Tibial nerve (tissue), 4 donors: ENCODE results near the gene ATP12A. TPM values are rescaled to one million over a fixed set of nuclear protein-coding genes. Genes with fewer than 3 reads are reported as not detected.

ENCODE experiments used
- DNase-seq, 2 donors: peaks; one replicate each; pipeline ENCODE4 v3.0.0-alpha.2; 2019; ENCODE audit warnings: low spot score in 2 of 2
- H3K27ac ChIP-seq, 4 donors: fragments of 200-600 bp; sonication (generic) in 3 of 4; one replicate each; pipeline ENCODE4 v1.5.1; 2017 to 2019; ENCODE audit warnings: mild to moderate bottlenecking in 1 of 4
- H3K27me3 ChIP-seq, 2 donors: fragments of 200-600 bp; sonication (generic) in 1 of 2; one replicate each; pipeline versions ENCODE4 v1.5.1 to v1.6.0; 2017 to 2019
- H3K36me3 ChIP-seq, 3 donors: fragments of 200-600 bp; sonication (generic); one replicate each; pipeline ENCODE4 v1.5.1; 2018 to 2019
- H3K4me1 ChIP-seq, 4 donors: fragments of 200-600 bp; sonication (generic) in 3 of 4; one replicate each; pipeline ENCODE4 v1.5.1; 2017 to 2019
- H3K4me3 ChIP-seq, 4 donors: fragments of 200-600 bp; sonication (generic) in 3 of 4; one replicate each; pipeline ENCODE4 v1.5.1; 2017 to 2019; ENCODE audit warnings: mild to moderate bottlenecking in 1 of 4, moderate library complexity in 1 of 4
- H3K9me3 ChIP-seq, 4 donors: fragments of 200-600 bp; sonication (generic) in 3 of 4; one replicate each; pipeline ENCODE4 v1.5.1; 2017 to 2019
- EP300 ChIP-seq, 2 donors: sonication (generic); formaldehyde crosslinking; IDR thresholded peaks; one replicate each; pipeline ENCODE4 v1.6.1; 2017; ENCODE audit warnings: antibody characterized with exemption in 2 of 2, mild to moderate bottlenecking in 1 of 2
- POLR2A ChIP-seq, 2 donors: fragments of 450-650 bp; IDR thresholded peaks; one replicate each; pipeline ENCODE4 v1.6.1; 2017; ENCODE audit warnings: antibody characterized with exemption in 2 of 2, mild to moderate bottlenecking in 2 of 2, moderate library complexity in 2 of 2
- WGBS, 2 donors: methylation state at CpG; one replicate each; pipeline ENCODE4 v1.1.5; 2018; 5-methylcytosine and 5-hydroxymethylcytosine counted together
- total RNA-seq, 4 donors: library from RNA; depleted of rRNA; stranded (reverse); fragments of >200 nt; gene quantifications; one replicate each; pipeline ENCODE4 v1.1.0, GENCODE V29; 2016
- TF ChIP-seq, protein P1 (sequence below), 5 experiments: fragments of 200-600 bp in 3 of 5; fragments of 450-650 bp in 2 of 5; sonication (generic) in 3 of 5; IDR thresholded peaks; one replicate each; pipeline ENCODE4 v1.5.1; 2016 to 2019; ENCODE audit warnings: antibody characterized with exemption in 5 of 5, mild to moderate bottlenecking in 3 of 5, moderate library complexity in 2 of 5

The ATP12A gene
- total RNA-seq, 4 donors from 2014 or later, result not detected

DNA sequence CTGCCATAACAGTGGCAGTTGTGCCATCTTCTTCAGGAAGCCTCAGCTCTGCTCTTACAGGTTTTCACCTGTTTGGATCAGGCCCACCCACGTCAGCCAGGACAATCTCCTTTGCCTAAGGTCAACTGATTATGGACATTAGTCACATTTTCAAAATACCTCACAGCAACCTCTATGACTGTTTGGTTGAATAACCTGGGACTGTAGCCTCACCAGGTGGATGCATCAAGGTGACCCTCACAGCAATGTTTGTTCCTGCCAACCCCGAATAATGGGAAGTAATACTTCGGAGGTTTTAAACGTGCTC is 17.2 kb upstream of the ATP12A start:
- no peaks in the 10 kb centered on the region for H3K4me1 ChIP-seq
- H3K4me3 ChIP-seq, result no peak overlapping the region
- no peak for TF ChIP-seq POLR2A (IDR thresholded peaks at IDR 0.05)
- TF ChIP-seq EP300 (IDR thresholded peaks at IDR 0.05), result no peak
- TF ChIP-seq, protein P1, sequence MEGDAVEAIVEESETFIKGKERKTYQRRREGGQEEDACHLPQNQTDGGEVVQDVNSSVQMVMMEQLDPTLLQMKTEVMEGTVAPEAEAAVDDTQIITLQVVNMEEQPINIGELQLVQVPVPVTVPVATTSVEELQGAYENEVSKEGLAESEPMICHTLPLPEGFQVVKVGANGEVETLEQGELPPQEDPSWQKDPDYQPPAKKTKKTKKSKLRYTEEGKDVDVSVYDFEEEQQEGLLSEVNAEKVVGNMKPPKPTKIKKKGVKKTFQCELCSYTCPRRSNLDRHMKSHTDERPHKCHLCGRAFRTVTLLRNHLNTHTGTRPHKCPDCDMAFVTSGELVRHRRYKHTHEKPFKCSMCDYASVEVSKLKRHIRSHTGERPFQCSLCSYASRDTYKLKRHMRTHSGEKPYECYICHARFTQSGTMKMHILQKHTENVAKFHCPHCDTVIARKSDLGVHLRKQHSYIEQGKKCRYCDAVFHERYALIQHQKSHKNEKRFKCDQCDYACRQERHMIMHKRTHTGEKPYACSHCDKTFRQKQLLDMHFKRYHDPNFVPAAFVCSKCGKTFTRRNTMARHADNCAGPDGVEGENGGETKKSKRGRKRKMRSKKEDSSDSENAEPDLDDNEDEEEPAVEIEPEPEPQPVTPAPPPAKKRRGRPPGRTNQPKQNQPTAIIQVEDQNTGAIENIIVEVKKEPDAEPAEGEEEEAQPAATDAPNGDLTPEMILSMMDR (IDR thresholded peaks at IDR 0.05), result no peak
- H3K36me3 ChIP-seq, result no peaks in the 10 kb centered on the region
- 91% methylated on average over 4 of the region's 4 CpGs for WGBS, 2 donors
- no peak for DNase-seq
- H3K27ac ChIP-seq, result no peak overlapping the region
- H3K27me3 ChIP-seq, result no peaks in the 10 kb centered on the region
- no peaks in the 10 kb centered on the region for H3K9me3 ChIP-seq

- WGBS, 2 donors, result 82 to 84% methylated on average over 1 of the region's 1 CpG
- H3K36me3 ChIP-seq, result no peaks in the 10 kb centered on the region
- TF ChIP-seq POLR2A (IDR thresholded peaks at IDR 0.05) (no peak), EP300 (IDR thresholded peaks at IDR 0.05) (no peak)
- TF ChIP-seq, protein P1 (IDR thresholded peaks at IDR 0.05), result no peak
- H3K4me3 ChIP-seq, result no peak overlapping the region
- no peaks in the 10 kb centered on the region for H3K27me3 ChIP-seq
- DNase-seq, result no peak
- H3K4me1 ChIP-seq, result no peaks in the 10 kb centered on the region
- no peaks in the 10 kb centered on the region for H3K9me3 ChIP-seq
- no peak overlapping the region for H3K27ac ChIP-seq
Measured at GRCh38 chr13:24663586-24663985, 16.6 kb upstream of the ATP12A start.

DNA sequence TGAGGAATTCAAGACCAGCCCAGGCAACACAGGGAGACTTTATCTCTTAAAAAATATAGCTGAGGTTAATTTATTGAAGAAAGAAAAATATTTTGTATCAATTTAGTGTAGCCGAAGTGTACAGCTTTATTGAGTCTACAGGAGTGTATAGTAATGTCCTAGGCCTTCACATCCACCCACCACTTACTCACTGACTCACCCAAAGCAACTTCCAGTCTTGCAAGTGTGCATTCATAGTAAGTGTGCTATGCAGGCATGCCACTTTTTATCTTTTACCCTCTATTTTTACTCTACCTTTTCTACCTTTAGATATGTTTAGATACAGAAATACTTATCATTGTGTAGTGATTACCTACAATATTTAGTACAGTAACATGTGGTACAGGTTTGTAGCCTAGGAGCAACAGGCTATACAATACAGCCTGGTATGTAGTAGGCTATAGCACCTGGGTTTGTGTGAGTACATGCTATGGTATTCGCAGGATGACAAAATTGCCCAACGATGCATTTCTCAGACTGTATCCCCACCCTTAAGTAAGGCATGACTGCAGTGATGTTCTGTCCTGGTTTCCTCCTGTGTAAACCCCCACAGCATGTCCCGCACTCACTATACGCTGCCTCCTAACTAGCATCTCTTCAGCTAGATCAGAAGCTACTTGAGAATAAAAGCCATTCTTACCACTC is 15.3 kb upstream of the ATP12A start:
- H3K27me3 ChIP-seq, result no peaks in the 10 kb centered on the region
- TF ChIP-seq EP300 (IDR thresholded peaks at IDR 0.05), result no peak
- no peak for TF ChIP-seq POLR2A (IDR thresholded peaks at IDR 0.05)
- TF ChIP-seq, protein P1 (IDR thresholded peaks at IDR 0.05), result no peak
- H3K4me3 ChIP-seq, result no peak overlapping the region
- H3K36me3 ChIP-seq, result no peaks in the 10 kb centered on the region
- no peak overlapping the region for H3K27ac ChIP-seq
- no peaks in the 10 kb centered on the region for H3K9me3 ChIP-seq
- no peaks in the 10 kb centered on the region for H3K4me1 ChIP-seq
- WGBS, 2 donors, result 88 to 90% methylated on average over 5 of the region's 5 CpGs
- no peak for DNase-seq

GRCh38 chr13:24668511-24668910 is 11.7 kb upstream of the ATP12A start:
- WGBS, 2 donors, result 79 to 85% methylated on average over 4 of the region's 4 CpGs
- Histone ChIP-seq H3K27ac (no peak overlapping the region), H3K36me3 (no peaks in the 10 kb centered on the region), H3K4me1 (peaks cover 0 to 13% (median 9%) of the 10 kb centered on the region in 4 donors), H3K4me3 (no peak overlapping the region), H3K27me3 (no peaks in the 10 kb centered on the region), H3K9me3 (no peaks in the 10 kb centered on the region)
- DNase-seq, result no peak
- TF ChIP-seq EP300 (IDR thresholded peaks at IDR 0.05), result no peak
- no peak for TF ChIP-seq POLR2A (IDR thresholded peaks at IDR 0.05)
- TF ChIP-seq, protein P1 (IDR thresholded peaks at IDR 0.05), result no peak

DNA sequence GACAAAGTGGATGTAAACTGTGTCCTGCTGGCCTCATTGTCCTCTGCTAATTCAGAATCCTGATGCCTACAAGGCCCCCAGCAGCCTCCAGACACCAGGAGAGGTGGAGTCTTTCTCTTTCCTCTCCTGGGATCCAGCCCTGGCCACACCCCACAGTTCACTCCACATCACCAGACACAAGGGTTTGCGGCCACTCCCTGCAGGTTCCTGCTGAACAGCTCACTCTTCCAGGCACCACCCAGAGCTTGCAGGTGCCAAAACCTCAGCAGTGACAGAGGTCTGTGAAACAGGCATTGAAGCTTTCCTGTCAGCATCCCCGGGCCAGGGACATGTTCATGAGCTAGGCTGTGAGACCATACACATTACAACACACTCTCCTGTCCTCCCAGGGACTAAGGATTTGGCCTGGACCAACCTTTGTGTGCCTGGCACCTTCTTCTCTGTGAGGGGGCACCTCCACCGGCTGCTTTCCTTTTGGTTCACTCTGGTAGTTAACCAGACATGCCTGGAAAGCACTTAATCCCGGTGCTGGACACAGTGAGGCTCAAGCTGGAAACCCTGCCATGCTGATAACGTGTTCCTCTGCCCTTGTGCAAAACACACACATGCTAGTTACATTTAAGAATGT is 11.1 kb upstream of the ATP12A start:
- H3K9me3 ChIP-seq, result no peaks in the 10 kb centered on the region
- H3K27ac ChIP-seq, result no peak overlapping the region
- H3K4me1 ChIP-seq, result peaks cover 0 to 13% (median 9%) of the 10 kb centered on the region in 4 donors
- H3K4me3 ChIP-seq, result no peak overlapping the region
- H3K36me3 ChIP-seq, result no peaks in the 10 kb centered on the region
- H3K27me3 ChIP-seq, result no peaks in the 10 kb centered on the region
- TF ChIP-seq POLR2A (IDR thresholded peaks at IDR 0.05) (no peak), EP300 (IDR thresholded peaks at IDR 0.05) (no peak)
- TF ChIP-seq, protein P1 (IDR thresholded peaks at IDR 0.05), result no peak
- 92 to 100% methylated on average over 5 of the region's 5 CpGs for WGBS, 2 donors
- no peak for DNase-seq
